Vagina (tissue), 2 donors: ENCODE results near the gene TET2.

Experiments
- POLR2A ChIP-seq, 2 donors: fragments of 450-650 bp; IDR thresholded peaks; one replicate each; pipeline ENCODE4 v1.6.1; 2017; ENCODE audit warnings: antibody characterized with exemption in 2 of 2, mild to moderate bottlenecking in 2 of 2, moderate library complexity in 2 of 2
- POLR2AphosphoS5 ChIP-seq, 2 donors: sonication (generic); formaldehyde crosslinking; IDR thresholded peaks; one replicate each; pipeline ENCODE4 v1.9.0; 2017; ENCODE audit warnings: antibody characterized with exemption in 2 of 2, mild to moderate bottlenecking in 2 of 2, low read depth in 1 of 2; ENCODE audit not compliant: insufficient read depth in 1 of 2
- TF ChIP-seq, protein P1 (sequence below), 3 experiments: fragments of 450-650 bp in 2 of 3; fragments of 200-600 bp in 1 of 3; sonication (generic) in 1 of 3; IDR thresholded peaks; one replicate each; pipeline ENCODE4 v1.5.1; 2017 to 2019; ENCODE audit warnings: antibody characterized with exemption in 3 of 3, mild to moderate bottlenecking in 2 of 3, moderate library complexity in 2 of 3

- no peak for TF ChIP-seq POLR2A (IDR thresholded peaks at IDR 0.05)
- TF ChIP-seq, protein P1, sequence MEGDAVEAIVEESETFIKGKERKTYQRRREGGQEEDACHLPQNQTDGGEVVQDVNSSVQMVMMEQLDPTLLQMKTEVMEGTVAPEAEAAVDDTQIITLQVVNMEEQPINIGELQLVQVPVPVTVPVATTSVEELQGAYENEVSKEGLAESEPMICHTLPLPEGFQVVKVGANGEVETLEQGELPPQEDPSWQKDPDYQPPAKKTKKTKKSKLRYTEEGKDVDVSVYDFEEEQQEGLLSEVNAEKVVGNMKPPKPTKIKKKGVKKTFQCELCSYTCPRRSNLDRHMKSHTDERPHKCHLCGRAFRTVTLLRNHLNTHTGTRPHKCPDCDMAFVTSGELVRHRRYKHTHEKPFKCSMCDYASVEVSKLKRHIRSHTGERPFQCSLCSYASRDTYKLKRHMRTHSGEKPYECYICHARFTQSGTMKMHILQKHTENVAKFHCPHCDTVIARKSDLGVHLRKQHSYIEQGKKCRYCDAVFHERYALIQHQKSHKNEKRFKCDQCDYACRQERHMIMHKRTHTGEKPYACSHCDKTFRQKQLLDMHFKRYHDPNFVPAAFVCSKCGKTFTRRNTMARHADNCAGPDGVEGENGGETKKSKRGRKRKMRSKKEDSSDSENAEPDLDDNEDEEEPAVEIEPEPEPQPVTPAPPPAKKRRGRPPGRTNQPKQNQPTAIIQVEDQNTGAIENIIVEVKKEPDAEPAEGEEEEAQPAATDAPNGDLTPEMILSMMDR (IDR thresholded peaks at IDR 0.05), result no peak
- TF ChIP-seq POLR2AphosphoS5 (IDR thresholded peaks at IDR 0.05; ENCODE audit: insufficient read depth in 1 of 2, low read depth in 1 of 2), result no peak
These were observed 12.7 kb upstream of the TET2 start for GRCh38 chr4:105133976-105134375.
